GM11168 (cell line): Measurements from ENCODE around the gene UBN2.
"Not testable (repeated sequence)": the region's sequence is repeated elsewhere in the genome, so short reads cannot be mapped to it uniquely, and the experiment has no call there.

Experiments used
- in situ Hi-C: fragments of 300-500 bp; cut with MboI; formaldehyde crosslinking; loops from one replicate; pipeline ENCODE4 v1.12.0; 2022; ENCODE audit warnings: low sequenced_read_pairs; ENCODE audit not compliant: unreplicated experiment

Gene UBN2

GRCh38 chr7:139230774-139231512, at the start of gene UBN2:
TSS of gene UBN2 (plus strand) at chr7:139231237. CDS start at chr7:139231485, 248 bp downstream.
- in situ Hi-C loops, result no loop called here

- in situ Hi-C loops, result no loop called here
Measured at GRCh38 chr7:139181404-139181803, 49.6 kb upstream of the UBN2 start.

GRCh38 chr7:139182363-139182762, 48.7 kb upstream of the UBN2 start:
- in situ Hi-C loops, result no loop called here

- in situ Hi-C loops, result no loop called here
Measured at GRCh38 chr7:139183251-139183650, 47.8 kb upstream of the UBN2 start.

GRCh38 chr7:139183878-139184338, 47.1 kb upstream of the UBN2 start:
- in situ Hi-C loops, result no loop called here

DNA sequence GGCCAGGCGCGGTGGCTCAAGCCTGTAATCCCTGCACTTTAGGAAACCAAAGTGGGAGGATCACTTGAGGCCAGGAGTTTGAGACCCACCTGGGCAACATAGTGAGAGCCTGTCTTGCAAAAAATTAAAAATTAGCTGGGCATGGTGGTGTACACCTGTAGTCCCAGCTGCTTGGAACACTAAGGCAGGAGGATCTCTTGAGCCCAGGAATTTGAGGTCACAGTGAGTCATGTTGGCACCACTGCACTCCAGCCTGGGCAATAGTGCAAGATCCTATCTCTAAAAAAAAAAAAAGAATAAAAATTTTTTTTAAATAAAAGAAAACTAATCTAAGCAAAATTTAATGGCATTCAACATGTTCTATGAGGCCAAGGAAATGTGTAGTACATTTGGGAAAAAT, 44.9 kb upstream of the UBN2 start:
- in situ Hi-C loops, result no loop called here

GRCh38 chr7:139189357-139189756, 41.7 kb upstream of the UBN2 start:
- in situ Hi-C loops, result no loop called here

GRCh38 chr7:139192014-139192706, 38.9 kb upstream of the UBN2 start:
- in situ Hi-C loops, result no loop called here

DNA sequence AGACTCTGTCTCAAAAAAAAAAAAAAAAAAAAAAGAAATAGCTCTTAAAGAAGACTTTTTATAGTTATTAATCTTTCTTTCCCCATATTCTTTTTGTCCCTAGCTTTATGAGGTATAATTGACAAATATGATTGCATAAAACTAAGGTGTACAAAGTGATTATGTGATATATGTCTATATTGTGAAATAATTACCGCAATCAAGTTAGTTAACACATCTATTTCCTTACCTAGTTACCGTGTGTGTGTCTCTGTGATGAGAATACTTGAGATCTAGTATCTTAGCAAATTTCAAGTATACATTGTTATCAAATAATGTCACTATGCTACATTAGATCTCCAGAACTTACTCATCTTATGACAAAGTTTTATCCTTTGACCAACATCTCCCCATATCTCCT, 30.7 kb upstream of the UBN2 start:
- in situ Hi-C loops, result no loop called here

GRCh38 chr7:139203992-139204391, 27.0 kb upstream of the UBN2 start:
- in situ Hi-C loops, result no loop called here

DNA sequence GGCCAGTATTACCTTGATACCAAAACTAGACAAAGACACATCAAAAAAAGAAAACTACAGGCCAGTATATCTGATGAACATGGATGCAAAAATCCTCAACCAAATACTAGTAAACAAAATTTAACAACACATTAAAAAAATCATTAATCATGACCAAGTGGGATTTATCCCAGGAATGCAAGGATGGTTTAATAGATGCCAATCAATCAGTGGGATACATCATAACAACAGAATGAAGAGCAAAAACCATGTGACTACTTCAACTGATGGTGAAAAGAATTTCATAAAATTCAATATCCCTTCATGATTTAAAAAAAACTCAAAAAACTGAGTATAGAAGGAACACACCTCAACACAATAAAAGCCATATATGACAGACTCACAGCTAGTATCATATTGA, 25.2 kb upstream of the UBN2 start:
- in situ Hi-C loops, result no loop called here

DNA sequence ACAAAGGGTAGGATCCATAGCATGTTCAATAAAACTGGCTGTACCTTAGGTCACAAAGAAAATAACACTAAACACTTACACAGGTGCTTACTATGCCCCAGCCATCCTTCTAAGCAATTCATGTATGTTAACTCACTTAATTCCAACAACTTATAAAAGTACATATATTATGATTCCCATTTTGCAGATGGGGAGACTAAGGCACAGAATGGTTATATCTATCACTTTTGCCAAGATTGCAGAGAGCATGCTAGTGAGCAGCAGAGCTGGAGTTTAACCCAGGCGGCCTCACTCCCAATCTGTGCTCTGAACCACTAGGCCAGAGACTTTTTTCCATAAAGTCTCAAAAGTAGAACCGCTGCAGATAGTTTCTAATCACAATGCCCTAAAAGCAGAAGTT, 18.9 kb upstream of the UBN2 start:
- in situ Hi-C loops, result no loop called here

DNA sequence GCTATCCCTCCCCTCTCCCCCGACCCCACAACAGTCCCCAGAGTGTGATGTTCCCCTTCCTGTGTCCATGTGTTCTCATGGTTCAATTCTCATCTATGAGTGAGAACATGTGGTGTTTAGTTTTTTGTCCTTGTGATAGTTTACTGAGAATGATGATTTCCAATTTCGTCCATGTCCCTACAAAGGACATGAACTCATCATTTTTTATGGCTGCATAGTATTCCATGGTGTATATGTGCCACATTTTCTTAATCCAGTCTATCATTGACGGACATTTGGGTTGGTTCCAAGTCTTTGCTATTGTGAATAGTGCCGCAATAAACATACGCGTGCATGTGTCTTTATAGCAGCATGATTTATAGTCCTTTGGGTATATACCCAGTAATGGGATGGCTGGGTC, 17.5 kb upstream of the UBN2 start:
- in situ Hi-C loops, result not testable (repeated sequence)

- in situ Hi-C loops, result no loop called here
Measured at GRCh38 chr7:139218173-139218572, 12.9 kb upstream of the UBN2 start.

DNA sequence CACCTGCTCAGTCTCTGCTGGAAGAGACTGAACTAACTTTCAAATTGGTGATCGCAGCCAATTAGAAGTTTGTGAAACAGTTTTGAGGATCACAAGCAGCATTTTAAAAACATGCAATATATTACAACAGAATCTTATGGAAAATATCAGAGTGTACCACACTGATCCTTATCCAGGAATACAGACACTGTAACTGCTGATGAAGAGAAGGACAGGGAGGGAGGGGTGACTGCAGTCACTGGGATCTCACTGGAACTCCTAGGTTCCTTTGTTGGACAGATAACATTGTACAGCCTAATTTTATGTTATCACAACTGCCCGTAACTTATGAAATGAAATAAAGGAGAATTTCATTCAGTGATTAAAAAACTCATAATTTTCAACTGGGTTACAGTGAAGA, 6.8 kb upstream of the UBN2 start:
- in situ Hi-C loops, result no loop called here

GRCh38 chr7:139224836-139225235, 6.2 kb upstream of the UBN2 start:
- in situ Hi-C loops, result not testable (repeated sequence)

- in situ Hi-C loops, result not testable (repeated sequence)
Measured at GRCh38 chr7:139225286-139226157, 5.5 kb upstream of the UBN2 start.

GRCh38 chr7:139226158-139226515, 4.9 kb upstream of the UBN2 start:
- in situ Hi-C loops, result not testable (repeated sequence)

GRCh38 chr7:139226988-139227488, 4.0 kb upstream of the UBN2 start:
- in situ Hi-C loops, result not testable (repeated sequence)

DNA sequence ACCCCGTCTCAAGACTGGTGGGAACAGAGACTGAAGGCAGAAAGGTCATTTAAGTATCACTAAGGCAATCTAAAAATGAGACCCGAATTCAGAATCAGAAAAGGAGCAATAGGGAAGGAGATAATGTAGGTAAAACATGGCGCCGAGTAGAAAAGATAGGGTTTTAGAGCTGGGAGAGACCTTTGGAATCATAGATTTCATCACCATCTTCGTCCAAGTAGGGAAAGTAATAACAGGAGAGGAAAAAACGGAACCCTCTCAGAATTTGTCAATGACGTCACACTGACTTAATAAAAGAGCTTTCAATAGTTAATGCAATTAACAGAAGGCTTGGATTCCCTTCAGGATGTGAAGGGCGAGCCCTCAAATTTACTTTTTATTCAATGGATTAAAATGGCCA, 1.0 kb upstream of the UBN2 start:
- in situ Hi-C loops, result no loop called here

- in situ Hi-C loops, result no loop called here
Measured at GRCh38 chr7:139230484-139230773, 608 bp upstream of the UBN2 start.
